Liver (tissue), 9 donors: ENCODE measurements around the gene IGSF22. TPM values are rescaled to one million over a fixed set of nuclear protein-coding genes. Genes with fewer than 3 reads are reported as not detected.

Experiments
- DNase-seq: peaks from one replicate; pipeline ENCODE4 v3.0.0-alpha.2; 2017; ENCODE audit warnings: low spot score
- H3K27ac ChIP-seq, 2 donors: one replicate each; pipeline ENCODE4 v1.7.0; 2013; ENCODE audit warnings: inconsistent platforms in 2 of 2, low read length in 2 of 2, control low read depth in 1 of 2, low read depth in 1 of 2, mild to moderate bottlenecking in 1 of 2
- H3K27me3 ChIP-seq, 4 donors: one replicate each; pipeline versions ENCODE4 v1.6.1 to v1.7.0; 2013; ENCODE audit warnings: low read length in 3 of 4, inconsistent platforms in 1 of 4, mild to moderate bottlenecking in 1 of 4, moderate library complexity in 1 of 4; ENCODE audit not compliant: control insufficient read depth in 4 of 4, insufficient read depth in 4 of 4
- H3K36me3 ChIP-seq, 4 donors: one replicate each; pipeline versions ENCODE4 v1.6.1 to v1.7.0; 2013; ENCODE audit warnings: low read length in 3 of 4, mild to moderate bottlenecking in 3 of 4, low read depth in 1 of 4, moderate library complexity in 1 of 4; ENCODE audit not compliant: control insufficient read depth in 4 of 4, insufficient read depth in 3 of 4
- H3K4me1 ChIP-seq, 4 donors: one replicate each; pipeline versions ENCODE4 v1.6.1 to v1.7.0; 2013; ENCODE audit warnings: low read length in 3 of 4, mild to moderate bottlenecking in 3 of 4, moderate library complexity in 1 of 4; ENCODE audit not compliant: control insufficient read depth in 4 of 4, insufficient read depth in 4 of 4
- H3K4me3 ChIP-seq, 3 donors: one replicate each; pipeline versions ENCODE4 v1.6.1 to v1.7.0; 2013; ENCODE audit warnings: low read length in 3 of 3, control low read depth in 1 of 3, low read depth in 1 of 3, mild to moderate bottlenecking in 1 of 3
- H3K9ac ChIP-seq, 2 donors: one replicate each; pipeline ENCODE4 v1.7.0; 2013; ENCODE audit warnings: low read length in 2 of 2, mild to moderate bottlenecking in 2 of 2, moderate library complexity in 2 of 2, control low read depth in 1 of 2, low read depth in 1 of 2
- H3K9me3 ChIP-seq, 4 donors: one replicate each; pipeline versions ENCODE4 v1.6.1 to v1.7.0; 2013; ENCODE audit warnings: low read length in 3 of 4; ENCODE audit not compliant: control insufficient read depth in 4 of 4
- EGR1 ChIP-seq, 2 donors: IDR thresholded peaks; 2 replicates each; pipeline ENCODE4 v1.6.1; 2016 to 2018; ENCODE audit warnings: antibody characterized with exemption in 2 of 2, low read depth in 2 of 2
- FOXA2 ChIP-seq: IDR thresholded peaks from 2 replicates; pipeline ENCODE4 v1.6.1; 2016; ENCODE audit warnings: antibody characterized with exemption
- GABPA ChIP-seq, 2 donors: IDR thresholded peaks in 1 of 2; conservative IDR thresholded peaks in 1 of 2; 2 replicates each; pipeline ENCODE4 v1.6.1; 2016; ENCODE audit warnings: antibody characterized with exemption in 2 of 2, mild to moderate bottlenecking in 1 of 2, moderate library complexity in 1 of 2
- HNF4A ChIP-seq, 2 donors: conservative IDR thresholded peaks; 2 replicates each; pipeline ENCODE4 v1.6.1; 2016; ENCODE audit warnings: antibody characterized with exemption in 2 of 2, mild to moderate bottlenecking in 2 of 2
- HNF4G ChIP-seq: IDR thresholded peaks from 2 replicates; pipeline ENCODE4 v1.6.1; 2016; ENCODE audit warnings: antibody characterized with exemption
- JUND ChIP-seq, 2 donors: IDR thresholded peaks; 2 replicates each; pipeline ENCODE4 v1.6.1; 2016; ENCODE audit warnings: antibody characterized with exemption in 2 of 2
- NR2F2 ChIP-seq: IDR thresholded peaks from 2 replicates; pipeline ENCODE4 v1.6.1; 2016; ENCODE audit warnings: antibody characterized with exemption
- RAD21 ChIP-seq, 2 donors: IDR thresholded peaks; 2 replicates each; pipeline ENCODE4 v1.6.1; 2016; ENCODE audit warnings: antibody characterized with exemption in 2 of 2, mild to moderate bottlenecking in 2 of 2
- RXRA ChIP-seq, 2 donors: IDR thresholded peaks; 2 replicates each; pipeline ENCODE4 v1.6.1; 2017 to 2018; ENCODE audit warnings: antibody characterized with exemption in 2 of 2, mild to moderate bottlenecking in 1 of 2
- SP1 ChIP-seq: IDR thresholded peaks from 2 replicates; pipeline ENCODE4 v1.6.1; 2018; ENCODE audit warnings: antibody characterized with exemption, mild to moderate bottlenecking
- TAF1 ChIP-seq: conservative IDR thresholded peaks from 2 replicates; pipeline ENCODE4 v1.6.1; 2016; ENCODE audit warnings: antibody characterized with exemption, mild to moderate bottlenecking
- YY1 ChIP-seq: IDR thresholded peaks from 2 replicates; pipeline ENCODE4 v1.6.1; 2016; ENCODE audit warnings: antibody characterized with exemption, mild to moderate bottlenecking
- WGBS: extraction: QIAGEN DNeasy Blood & Tissue Kit; methylation state at CpG from one replicate; pipeline ENCODE4 v1.1.7; 2013; 5-methylcytosine and 5-hydroxymethylcytosine counted together
- polyA plus RNA-seq, 2 donors: library from polyadenylated mRNA; stranded (reverse) in 1 of 2; unstranded in 1 of 2; fragments of 200-250 nt in 1 of 2; fragments of >200 nt in 1 of 2; fragmentation: Nextera tagmentation in 1 of 2; extraction: Ambion mirVana in 1 of 2; gene quantifications; one replicate each; pipeline versions ENCODE4 v1.2.1 to v1.2.3, GENCODE V29; 2013 to 2015
- total RNA-seq, 2 donors: library from RNA; depleted of rRNA; stranded (reverse); fragments of >200 nt; gene quantifications; one replicate each; pipeline ENCODE4 v1.2.3, GENCODE V29; 2014
- TF ChIP-seq, protein P1 (sequence below): IDR thresholded peaks from 2 replicates; pipeline ENCODE4 v1.6.1; 2016; ENCODE audit warnings: antibody characterized with exemption
- TF ChIP-seq, protein P2 (sequence below): IDR thresholded peaks from 2 replicates; pipeline ENCODE4 v1.6.1; 2016; ENCODE audit warnings: antibody characterized with exemption, mild to moderate bottlenecking
- TF ChIP-seq, protein P3 (sequence below): IDR thresholded peaks from 2 replicates; pipeline ENCODE4 v1.6.1; 2016; ENCODE audit warnings: antibody characterized with exemption
- TF ChIP-seq, protein P4 (sequence below): IDR thresholded peaks from 2 replicates; pipeline ENCODE4 v1.6.1; 2016; ENCODE audit warnings: antibody characterized with exemption
- donor health status: healthy.
- donor health status: healthy.
- donor health status: healthy.
- donor health status: healthy.
- donor health status: healthy.

Gene IGSF22
- total and polyA plus RNA-seq, 4 donors: 0.12 to 0.26 TPM; not detected in 2

DNA sequence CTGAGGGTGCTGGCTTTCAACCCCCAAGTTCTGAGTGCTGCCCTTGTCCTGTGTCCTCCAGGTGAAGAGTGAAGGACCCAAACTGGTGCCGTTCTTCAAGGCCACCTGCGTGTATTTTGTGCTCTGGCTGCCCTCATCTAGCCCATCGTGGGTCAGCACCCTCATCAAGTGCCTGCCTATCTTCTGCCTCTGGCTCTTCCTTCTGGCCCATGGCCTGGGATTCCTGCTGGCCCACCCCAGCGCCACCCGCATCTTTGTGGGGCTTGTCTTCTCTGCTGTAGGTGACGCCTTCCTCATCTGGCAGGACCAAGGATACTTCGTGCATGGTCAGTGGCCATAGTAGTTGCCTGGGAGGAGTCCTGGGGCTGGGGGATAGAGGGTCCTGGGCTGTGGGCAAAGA, 25.1 kb downstream of the IGSF22 start:
- no peak overlapping the region for H3K27ac ChIP-seq
- H3K36me3 ChIP-seq: peaks cover 0 to 4% (median 0%) of the 10 kb centered on the region in 4 donors
- TF ChIP-seq, protein P1, sequence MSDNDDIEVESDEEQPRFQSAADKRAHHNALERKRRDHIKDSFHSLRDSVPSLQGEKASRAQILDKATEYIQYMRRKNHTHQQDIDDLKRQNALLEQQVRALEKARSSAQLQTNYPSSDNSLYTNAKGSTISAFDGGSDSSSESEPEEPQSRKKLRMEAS: no peak
- no peak for TF ChIP-seq SP1
- no peak for TF ChIP-seq HNF4A (conservative IDR thresholded peaks at IDR 0.05)
- TF ChIP-seq TAF1: no peak
- no peak for TF ChIP-seq HNF4G
- TF ChIP-seq NR2F2: no peak
- no peak for TF ChIP-seq YY1
- TF ChIP-seq, protein P2, sequence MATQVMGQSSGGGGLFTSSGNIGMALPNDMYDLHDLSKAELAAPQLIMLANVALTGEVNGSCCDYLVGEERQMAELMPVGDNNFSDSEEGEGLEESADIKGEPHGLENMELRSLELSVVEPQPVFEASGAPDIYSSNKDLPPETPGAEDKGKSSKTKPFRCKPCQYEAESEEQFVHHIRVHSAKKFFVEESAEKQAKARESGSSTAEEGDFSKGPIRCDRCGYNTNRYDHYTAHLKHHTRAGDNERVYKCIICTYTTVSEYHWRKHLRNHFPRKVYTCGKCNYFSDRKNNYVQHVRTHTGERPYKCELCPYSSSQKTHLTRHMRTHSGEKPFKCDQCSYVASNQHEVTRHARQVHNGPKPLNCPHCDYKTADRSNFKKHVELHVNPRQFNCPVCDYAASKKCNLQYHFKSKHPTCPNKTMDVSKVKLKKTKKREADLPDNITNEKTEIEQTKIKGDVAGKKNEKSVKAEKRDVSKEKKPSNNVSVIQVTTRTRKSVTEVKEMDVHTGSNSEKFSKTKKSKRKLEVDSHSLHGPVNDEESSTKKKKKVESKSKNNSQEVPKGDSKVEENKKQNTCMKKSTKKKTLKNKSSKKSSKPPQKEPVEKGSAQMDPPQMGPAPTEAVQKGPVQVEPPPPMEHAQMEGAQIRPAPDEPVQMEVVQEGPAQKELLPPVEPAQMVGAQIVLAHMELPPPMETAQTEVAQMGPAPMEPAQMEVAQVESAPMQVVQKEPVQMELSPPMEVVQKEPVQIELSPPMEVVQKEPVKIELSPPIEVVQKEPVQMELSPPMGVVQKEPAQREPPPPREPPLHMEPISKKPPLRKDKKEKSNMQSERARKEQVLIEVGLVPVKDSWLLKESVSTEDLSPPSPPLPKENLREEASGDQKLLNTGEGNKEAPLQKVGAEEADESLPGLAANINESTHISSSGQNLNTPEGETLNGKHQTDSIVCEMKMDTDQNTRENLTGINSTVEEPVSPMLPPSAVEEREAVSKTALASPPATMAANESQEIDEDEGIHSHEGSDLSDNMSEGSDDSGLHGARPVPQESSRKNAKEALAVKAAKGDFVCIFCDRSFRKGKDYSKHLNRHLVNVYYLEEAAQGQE: no peak
- no peak for TF ChIP-seq FOXA2
- no peak for TF ChIP-seq RAD21 (IDR thresholded peaks at IDR 0.05)
- TF ChIP-seq JUND (IDR thresholded peaks at IDR 0.05): no peak
- TF ChIP-seq, protein P3, sequence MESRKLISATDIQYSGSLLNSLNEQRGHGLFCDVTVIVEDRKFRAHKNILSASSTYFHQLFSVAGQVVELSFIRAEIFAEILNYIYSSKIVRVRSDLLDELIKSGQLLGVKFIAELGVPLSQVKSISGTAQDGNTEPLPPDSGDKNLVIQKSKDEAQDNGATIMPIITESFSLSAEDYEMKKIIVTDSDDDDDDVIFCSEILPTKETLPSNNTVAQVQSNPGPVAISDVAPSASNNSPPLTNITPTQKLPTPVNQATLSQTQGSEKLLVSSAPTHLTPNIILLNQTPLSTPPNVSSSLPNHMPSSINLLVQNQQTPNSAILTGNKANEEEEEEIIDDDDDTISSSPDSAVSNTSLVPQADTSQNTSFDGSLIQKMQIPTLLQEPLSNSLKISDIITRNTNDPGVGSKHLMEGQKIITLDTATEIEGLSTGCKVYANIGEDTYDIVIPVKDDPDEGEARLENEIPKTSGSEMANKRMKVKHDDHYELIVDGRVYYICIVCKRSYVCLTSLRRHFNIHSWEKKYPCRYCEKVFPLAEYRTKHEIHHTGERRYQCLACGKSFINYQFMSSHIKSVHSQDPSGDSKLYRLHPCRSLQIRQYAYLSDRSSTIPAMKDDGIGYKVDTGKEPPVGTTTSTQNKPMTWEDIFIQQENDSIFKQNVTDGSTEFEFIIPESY: no peak
- no peak for TF ChIP-seq GABPA (IDR thresholded peaks at IDR 0.05 in 1 of 2, conservative IDR thresholded peaks at IDR 0.05 in 1 of 2)
- TF ChIP-seq, protein P4, sequence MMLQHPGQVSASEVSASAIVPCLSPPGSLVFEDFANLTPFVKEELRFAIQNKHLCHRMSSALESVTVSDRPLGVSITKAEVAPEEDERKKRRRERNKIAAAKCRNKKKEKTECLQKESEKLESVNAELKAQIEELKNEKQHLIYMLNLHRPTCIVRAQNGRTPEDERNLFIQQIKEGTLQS: no peak
- no peak overlapping the region for H3K4me3 ChIP-seq
- H3K27me3 ChIP-seq: no peaks in the 10 kb centered on the region
- H3K4me1 ChIP-seq: peaks cover 6 to 24% (median 16%) of the 10 kb centered on the region in 4 donors
- H3K9me3 ChIP-seq: no peaks in the 10 kb centered on the region
- 96% methylated on average over 7 of the region's 7 CpGs for WGBS
- DNase-seq: no peak
- H3K9ac ChIP-seq: no peak overlapping the region

DNA sequence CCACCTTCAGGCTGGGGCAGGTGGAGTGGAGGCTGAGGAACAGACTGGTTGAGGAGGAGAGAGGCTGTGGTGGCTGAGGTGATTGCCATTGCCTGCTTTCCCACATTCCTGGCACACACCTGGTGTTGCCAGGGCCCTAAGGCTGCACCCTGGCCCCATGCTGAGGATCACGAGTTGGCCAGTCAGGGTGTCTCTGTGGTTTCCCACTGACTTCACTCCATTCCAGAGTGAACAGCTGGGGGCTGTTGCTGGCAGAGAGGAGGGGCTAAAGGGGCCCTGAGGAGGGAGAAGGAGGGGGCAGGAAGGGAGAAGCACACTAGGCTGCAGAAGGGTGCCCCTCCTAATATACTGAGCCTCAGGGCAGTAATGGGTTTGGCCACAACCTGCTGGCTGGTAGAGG, 25.6 kb downstream of the IGSF22 start:
- Histone ChIP-seq H3K36me3 (peaks cover 0 to 4% (median 0%) of the 10 kb centered on the region in 4 donors), H3K9ac (no peak overlapping the region), H3K4me1 (peaks cover 2 to 19% (median 13%) of the 10 kb centered on the region in 4 donors), H3K27me3 (no peaks in the 10 kb centered on the region), H3K27ac (no peak overlapping the region), H3K9me3 (no peaks in the 10 kb centered on the region), H3K4me3 (no peak overlapping the region)
- TF ChIP-seq SP1 (no peak), EGR1 (IDR thresholded peaks at IDR 0.05; ENCODE audit: low read depth in 2 of 2) (no peak), YY1 (no peak), HNF4G (no peak), HNF4A (conservative IDR thresholded peaks at IDR 0.05) (no peak), NR2F2 (no peak), RXRA (IDR thresholded peaks at IDR 0.05) (no peak), JUND (IDR thresholded peaks at IDR 0.05) (no peak), RAD21 (IDR thresholded peaks at IDR 0.05) (no peak)
- TF ChIP-seq, protein P1: no peak
- TF ChIP-seq, protein P2: no peak
- TF ChIP-seq, protein P3: no peak
- DNase-seq: no peak
- 64% methylated on average over 1 of the region's 1 CpG for WGBS
